ENCODE data around the gene TESK1. TPM values are rescaled to one million over a fixed set of nuclear protein-coding genes. Genes with fewer than 3 reads are reported as not detected.
A peak's percentile ranks its signal among the peaks of the same experiment; 100 is the strongest.
"Not testable (repeated sequence)": the region's sequence is repeated elsewhere in the genome, so short reads cannot be mapped to it uniquely, and the experiment has no call there.

Gene TESK1
- total and polyA plus RNA-seq, 2 of the 8 experiments (the other 6 are each of a cell fraction or from before 2014, with no cell fraction given), result 13.5 to 13.9 TPM

GRCh38 chr9:35579659-35580227 is 25.3 kb upstream of the TESK1 start:
- H2BK15ac ChIP-seq (ENCODE audit: low read length); H3K79me1 ChIP-seq (ENCODE audit: low read depth, low read length); H4K5ac ChIP-seq (ENCODE audit: insufficient read length, low read depth, low read length); H2AK5ac ChIP-seq (ENCODE audit: low read depth, low read length); H3K56ac ChIP-seq (replicated peaks; ENCODE audit: insufficient read length, low read depth, low read length); H4K8ac ChIP-seq (ENCODE audit: extremely low read depth, insufficient read depth, low read length); H3K9ac ChIP-seq (replicated peaks in 1 of 4; ENCODE audit: extremely low read depth in 1 of 4, low read depth in 3 of 4, low read length in 3 of 4); H3K27ac ChIP-seq (ENCODE audit: low read depth, low read length); H3K18ac ChIP-seq (ENCODE audit: extremely low read depth, low read length); H2BK120ac ChIP-seq (replicated peaks; ENCODE audit: low read depth, low read length); H3K23ac ChIP-seq (ENCODE audit: insufficient read length); H4K91ac ChIP-seq (replicated peaks; ENCODE audit: insufficient read length, low read length); H3K14ac ChIP-seq (ENCODE audit: insufficient read length); H3K4me3 ChIP-seq (ENCODE audit: extremely low read depth in 1 of 4, insufficient read depth in 2 of 4, low read depth in 3 of 4, low read length in 4 of 4); H3K27me3 ChIP-seq (replicated peaks in 1 of 4; ENCODE audit: control insufficient read depth in 3 of 4, extremely low read depth in 1 of 4, insufficient read depth in 3 of 4, low read length in 3 of 4); H3K4me2 ChIP-seq (ENCODE audit: insufficient read depth in 1 of 2, low read depth in 2 of 2, low read length in 2 of 2); H2BK20ac ChIP-seq (ENCODE audit: low read length); FAIRE-seq; H3K9me3 ChIP-seq (ENCODE audit: insufficient read depth in 2 of 2, low read depth in 1 of 2, low read length in 1 of 2); H2BK12ac ChIP-seq (ENCODE audit: low read depth, low read length); H3K4me1 ChIP-seq (replicated peaks in 1 of 4; ENCODE audit: control insufficient read depth in 3 of 4, insufficient read depth in 4 of 4, low read length in 3 of 4); CTCF ChIA-PET (ENCODE audit: partially characterized antibody); H3K79me2 ChIP-seq (ENCODE audit: control insufficient read depth in 1 of 2, insufficient read depth in 2 of 2, low read length in 2 of 2); DNase-seq (ENCODE audit: low read depth in 1 of 2, low spot score in 2 of 2); H3K23me2 ChIP-seq (ENCODE audit: low read depth, low read length); H3K36me3 ChIP-seq (ENCODE audit: control insufficient read depth in 2 of 4, insufficient read depth in 4 of 4, low read length in 3 of 4); H2AFZ ChIP-seq (ENCODE audit: low read length); H4K20me1 ChIP-seq (replicated peaks in 1 of 2; ENCODE audit: control insufficient read depth in 1 of 2, insufficient read depth in 2 of 2, low read length in 2 of 2); H2BK5ac ChIP-seq (ENCODE audit: low read depth, low read length); H3K4ac ChIP-seq (replicated peaks; ENCODE audit: insufficient read length, low read depth, low read length): not testable (repeated sequence)
- WGBS, 2 experiments (ENCODE audit: extremely low coverage in 1 of 2, insufficient coverage in 1 of 2, insufficient read length in 1 of 2, insufficient replicate concordance in 2 of 2, low coverage in 1 of 2, low lambda C conversion rate in 2 of 2, missing lambda C conversion rate in 1 of 2), result 83% methylated on average over 1 of the region's 1 CpG; no CpG with 5 or more reads in 1 of the 2 experiments
- peak; percentile 12 to 14; a peak in 2 of 4 replicates for TF ChIP-seq RAD21 (IDR thresholded peaks at IDR 0.05 in 1 of 2, conservative IDR thresholded peaks at IDR 0.05 in 1 of 2; ENCODE audit: low read depth in 2 of 2, low read length in 2 of 2)
- peak in 1 of 3 experiments; percentile 21; a peak in 1 of 4 replicates for TF ChIP-seq CTCF (IDR thresholded peaks at IDR 0.05; ENCODE audit: control extremely low read depth in 1 of 3, insufficient read depth in 1 of 3, low read depth in 1 of 3, low read length in 3 of 3)
- POLR2A ChIA-PET (ENCODE audit: partially characterized antibody), result interaction anchor here (0.7 kb wide), 1 partner anchor 14 kb away, joined by 3 read pairs; no protein-coding TSS in a partner anchor
